Measurements from ENCODE around the gene FRMD4B. TPM values are rescaled to one million over a fixed set of nuclear protein-coding genes. Genes with fewer than 3 reads are reported as not detected.
A peak's percentile ranks its signal among the peaks of the same experiment; 100 is the strongest.

FRMD4B gene
- total RNA-seq, 5 donors from 2014 or later (not counting 1 experiment from before 2014, with no cell fraction given): 5.5 to 23.1 (median 10.9) TPM

- WGBS (ENCODE audit: insufficient coverage): no CpG with 5 or more reads among the region's 5 CpGs
- Histone ChIP-seq H3K4me1 (ENCODE audit: control insufficient read depth in 1 of 2, extremely low read depth in 1 of 2, insufficient read depth in 2 of 2, low read length in 2 of 2) (no peaks in the 10 kb centered on the region), H3K27me3 (replicated peaks in 1 of 2; ENCODE audit: control insufficient read depth in 2 of 2, extremely low read depth in 1 of 2, insufficient read depth in 2 of 2, low read length in 1 of 2) (no peaks in the 10 kb centered on the region), H3K27ac (ENCODE audit: low read length) (no peak overlapping the region), H3K36me3 (ENCODE audit: control insufficient read depth in 2 of 2, extremely low read depth in 1 of 2, insufficient read depth in 1 of 2, low read length in 1 of 2) (no peaks in the 10 kb centered on the region), H3K9me3 (no peaks in the 10 kb centered on the region), H3K4me3 (ENCODE audit: control insufficient read depth in 1 of 2, extremely low read depth in 1 of 2, low read length in 1 of 2) (no peak overlapping the region)
- Mint-ChIP-seq H3K27me3 (no peaks in the 10 kb centered on the region), H3K4me1 (peaks cover 0 to 6% (median 0%) of the 10 kb centered on the region in 3 donors), H3K9me3 (no peaks in the 10 kb centered on the region), H3K4me3 (no peak overlapping the region), H3K27ac (no peak overlapping the region), H3K36me3 (no peaks in the 10 kb centered on the region)
- ChIA-PET POLR2A (no interaction called here), CTCF (no interaction called here)
- ATAC-seq (replicated peaks in 1 of 4) (no peak), DNase-seq (no peak)
These were observed 31.7 kb upstream of the FRMD4B start for GRCh38 chr3:69417541-69418078.

GRCh38 chr3:69413551-69414207, 27.8 kb upstream of the FRMD4B start:
- no peaks in the 10 kb centered on the region for H3K36me3 ChIP-seq (ENCODE audit: control insufficient read depth in 2 of 2, extremely low read depth in 1 of 2, insufficient read depth in 1 of 2, low read length in 1 of 2)
- ATAC-seq (replicated peaks in 1 of 4) (no peak), DNase-seq (no peak)
- no peak overlapping the region for H3K4me3 Mint-ChIP-seq
- H3K4me3 ChIP-seq (ENCODE audit: control insufficient read depth in 1 of 2, extremely low read depth in 1 of 2, low read length in 1 of 2): no peak overlapping the region
- CTCF ChIA-PET: interaction anchor here in 1 of 2 donors (0.6 kb wide), 1 partner anchor 49 kb away, joined by 3 read pairs; no protein-coding TSS in a partner anchor
- WGBS (ENCODE audit: insufficient coverage): 60% methylated on average over 1 of the region's 9 CpGs
- H3K9me3 Mint-ChIP-seq: no peaks in the 10 kb centered on the region
- H3K9me3 ChIP-seq: no peaks in the 10 kb centered on the region
- H3K27ac Mint-ChIP-seq: no peak overlapping the region
- no peak overlapping the region for H3K27ac ChIP-seq (ENCODE audit: low read length)
- no peaks in the 10 kb centered on the region for H3K27me3 ChIP-seq (replicated peaks in 1 of 2; ENCODE audit: control insufficient read depth in 2 of 2, extremely low read depth in 1 of 2, insufficient read depth in 2 of 2, low read length in 1 of 2)
- H3K4me1 ChIP-seq (ENCODE audit: control insufficient read depth in 1 of 2, extremely low read depth in 1 of 2, insufficient read depth in 2 of 2, low read length in 2 of 2): no peaks in the 10 kb centered on the region
- H3K4me1 Mint-ChIP-seq: peaks cover 4 to 13% (median 5%) of the 10 kb centered on the region in 3 donors
- H3K27me3 Mint-ChIP-seq: peaks cover 0 to 3% of the 10 kb centered on the region in 2 donors
- no peaks in the 10 kb centered on the region for H3K36me3 Mint-ChIP-seq
- POLR2A ChIA-PET: no interaction called here

- no CpG with 5 or more reads among the region's 3 CpGs for WGBS (ENCODE audit: insufficient coverage)
- Histone ChIP-seq H3K36me3 (ENCODE audit: control insufficient read depth in 2 of 2, extremely low read depth in 1 of 2, insufficient read depth in 1 of 2, low read length in 1 of 2) (no peaks in the 10 kb centered on the region), H3K27ac (ENCODE audit: low read length) (no peak overlapping the region), H3K9me3 (no peaks in the 10 kb centered on the region), H3K4me3 (ENCODE audit: control insufficient read depth in 1 of 2, extremely low read depth in 1 of 2, low read length in 1 of 2) (no peak overlapping the region), H3K27me3 (replicated peaks in 1 of 2; ENCODE audit: control insufficient read depth in 2 of 2, extremely low read depth in 1 of 2, insufficient read depth in 2 of 2, low read length in 1 of 2) (no peaks in the 10 kb centered on the region), H3K4me1 (ENCODE audit: control insufficient read depth in 1 of 2, extremely low read depth in 1 of 2, insufficient read depth in 2 of 2, low read length in 2 of 2) (no peaks in the 10 kb centered on the region)
- ChIA-PET POLR2A (no interaction called here), CTCF (no interaction called here)
- Mint-ChIP-seq H3K27ac (no peak overlapping the region), H3K9me3 (no peaks in the 10 kb centered on the region), H3K4me3 (no peak overlapping the region), H3K36me3 (no peaks in the 10 kb centered on the region), H3K4me1 (peaks cover 4 to 13% (median 5%) of the 10 kb centered on the region in 3 donors), H3K27me3 (peaks cover 0 to 3% of the 10 kb centered on the region in 2 donors)
- ATAC-seq (replicated peaks in 1 of 4): no peak
- DNase-seq: no peak
These were observed 25.5 kb upstream of the FRMD4B start for GRCh38 chr3:69411346-69411745.

GRCh38 chr3:69410301-69410700, 24.4 kb upstream of the FRMD4B start:
- Histone ChIP-seq H3K36me3 (ENCODE audit: control insufficient read depth in 2 of 2, extremely low read depth in 1 of 2, insufficient read depth in 1 of 2, low read length in 1 of 2) (no peaks in the 10 kb centered on the region), H3K4me1 (ENCODE audit: control insufficient read depth in 1 of 2, extremely low read depth in 1 of 2, insufficient read depth in 2 of 2, low read length in 2 of 2) (no peaks in the 10 kb centered on the region), H3K9me3 (no peaks in the 10 kb centered on the region), H3K27ac (ENCODE audit: low read length) (no peak overlapping the region), H3K4me3 (ENCODE audit: control insufficient read depth in 1 of 2, extremely low read depth in 1 of 2, low read length in 1 of 2) (no peak overlapping the region), H3K27me3 (replicated peaks in 1 of 2; ENCODE audit: control insufficient read depth in 2 of 2, extremely low read depth in 1 of 2, insufficient read depth in 2 of 2, low read length in 1 of 2) (no peaks in the 10 kb centered on the region)
- peaks cover 0 to 3% of the 10 kb centered on the region in 2 donors for H3K27me3 Mint-ChIP-seq
- H3K9me3 Mint-ChIP-seq: peaks cover 0 to under 1% (median 0%) of the 10 kb centered on the region in 3 donors
- 23% methylated on average over 5 of the region's 8 CpGs for WGBS (ENCODE audit: insufficient coverage)
- CTCF ChIA-PET: interaction anchor here (0.5 to 2.0 kb wide), 6 partner anchors 16 to 289 kb away, joined by 3 to 9 read pairs (median 4); no protein-coding TSS in a partner anchor
- H3K27ac Mint-ChIP-seq: no peak overlapping the region
- peaks cover 4 to 13% (median 5%) of the 10 kb centered on the region in 3 donors for H3K4me1 Mint-ChIP-seq
- no peaks in the 10 kb centered on the region for H3K36me3 Mint-ChIP-seq
- POLR2A ChIA-PET: no interaction called here
- no peak overlapping the region for H3K4me3 Mint-ChIP-seq
- ATAC-seq (replicated peaks in 1 of 4) (peak; percentile 69 to 81 (median 75)), DNase-seq (peak in 33 of 35 experiments; percentile 17 to 76 (median 47))

- ChIA-PET CTCF (interaction anchor here (0.6 to 2.0 kb wide), 6 partner anchors 13 to 289 kb away, joined by 3 to 9 read pairs (median 4); no protein-coding TSS in a partner anchor), POLR2A (no interaction called here)
- H3K4me3 Mint-ChIP-seq: no peak overlapping the region
- no peak overlapping the region for H3K27ac ChIP-seq (ENCODE audit: low read length)
- H3K9me3 Mint-ChIP-seq: peaks cover 0 to 5% (median 0%) of the 10 kb centered on the region in 3 donors
- no CpG with 5 or more reads among the region's 1 CpG for WGBS (ENCODE audit: insufficient coverage)
- H3K4me1 Mint-ChIP-seq: peaks cover 4 to 13% (median 5%) of the 10 kb centered on the region in 3 donors
- H3K36me3 ChIP-seq (ENCODE audit: control insufficient read depth in 2 of 2, extremely low read depth in 1 of 2, insufficient read depth in 1 of 2, low read length in 1 of 2): no peaks in the 10 kb centered on the region
- no peak overlapping the region for H3K27ac Mint-ChIP-seq
- no peak overlapping the region for H3K4me3 ChIP-seq (ENCODE audit: control insufficient read depth in 1 of 2, extremely low read depth in 1 of 2, low read length in 1 of 2)
- H3K9me3 ChIP-seq: no peaks in the 10 kb centered on the region
- DNase-seq (no peak), ATAC-seq (replicated peaks in 1 of 4) (no peak)
- H3K4me1 ChIP-seq (ENCODE audit: control insufficient read depth in 1 of 2, extremely low read depth in 1 of 2, insufficient read depth in 2 of 2, low read length in 2 of 2): no peaks in the 10 kb centered on the region
- H3K36me3 Mint-ChIP-seq: no peaks in the 10 kb centered on the region
- peaks cover 0 to 3% of the 10 kb centered on the region in 2 donors for H3K27me3 Mint-ChIP-seq
- H3K27me3 ChIP-seq (replicated peaks in 1 of 2; ENCODE audit: control insufficient read depth in 2 of 2, extremely low read depth in 1 of 2, insufficient read depth in 2 of 2, low read length in 1 of 2): no peaks in the 10 kb centered on the region
These were observed 23.9 kb upstream of the FRMD4B start for GRCh38 chr3:69409831-69410230.

GRCh38 chr3:69409011-69409410, 23.1 kb upstream of the FRMD4B start:
- no peak overlapping the region for H3K27ac Mint-ChIP-seq
- Histone ChIP-seq H3K27ac (ENCODE audit: low read length) (no peak overlapping the region), H3K4me1 (ENCODE audit: control insufficient read depth in 1 of 2, extremely low read depth in 1 of 2, insufficient read depth in 2 of 2, low read length in 2 of 2) (no peaks in the 10 kb centered on the region), H3K9me3 (no peaks in the 10 kb centered on the region), H3K4me3 (ENCODE audit: control insufficient read depth in 1 of 2, extremely low read depth in 1 of 2, low read length in 1 of 2) (no peak overlapping the region), H3K36me3 (ENCODE audit: control insufficient read depth in 2 of 2, extremely low read depth in 1 of 2, insufficient read depth in 1 of 2, low read length in 1 of 2) (no peaks in the 10 kb centered on the region), H3K27me3 (replicated peaks in 1 of 2; ENCODE audit: control insufficient read depth in 2 of 2, extremely low read depth in 1 of 2, insufficient read depth in 2 of 2, low read length in 1 of 2) (no peaks in the 10 kb centered on the region)
- ATAC-seq (replicated peaks in 1 of 4) (no peak), DNase-seq (no peak)
- peaks cover 0 to 3% of the 10 kb centered on the region in 2 donors for H3K27me3 Mint-ChIP-seq
- no peak overlapping the region for H3K4me3 Mint-ChIP-seq
- peaks cover 0 to 9% (median 0%) of the 10 kb centered on the region in 3 donors for H3K9me3 Mint-ChIP-seq
- WGBS (ENCODE audit: insufficient coverage): 83% methylated on average over 3 of the region's 4 CpGs
- H3K36me3 Mint-ChIP-seq: no peaks in the 10 kb centered on the region
- ChIA-PET CTCF (interaction anchor here in 1 of 2 donors (0.7 to 2.0 kb wide), 3 partner anchors 85 to 250 kb away, joined by 4 to 9 read pairs (median 6); no protein-coding TSS in a partner anchor), POLR2A (no interaction called here)
- H3K4me1 Mint-ChIP-seq: peaks cover 4 to 10% (median 5%) of the 10 kb centered on the region in 3 donors

Measured in T-cell (primary cell).